RWPE1 (cell line): Measurements from ENCODE around the gene YWHAG.
"Not testable (repeated sequence)": the region's sequence is repeated elsewhere in the genome, so short reads cannot be mapped to it uniquely, and the experiment has no call there.

ENCODE experiments used
- CTCF ChIA-PET: fragments of 350-600 bp; sonication (Branson Sonifier 250); formaldehyde crosslinking; extraction: SDS; loops from one replicate; lab custom pipeline; 2021; lab: Yijun Ruan, JAX
- POLR2A ChIA-PET: fragments of 400-600 bp; formaldehyde crosslinking; extraction: SDS; loops from one replicate; lab custom pipeline; 2020; ENCODE audit warnings: antibody characterized with exemption; ENCODE audit not compliant: low non-redundant PET; lab: Yijun Ruan, JAX
- DNase-seq: peaks from one replicate; pipeline ENCODE4 v3.0.0; 2012; ENCODE audit warnings: low spot score
- H3K27ac ChIP-seq: fragments of 450-650 bp; 2 replicates; pipeline ENCODE4 v1.5.1; 2017
- TF ChIP-seq, protein P1 (sequence below): fragments of 450-650 bp; conservative IDR thresholded peaks from 2 replicates; pipeline ENCODE4 v1.5.1; 2017; ENCODE audit warnings: low read depth, mild to moderate bottlenecking

The YWHAG gene

DNA sequence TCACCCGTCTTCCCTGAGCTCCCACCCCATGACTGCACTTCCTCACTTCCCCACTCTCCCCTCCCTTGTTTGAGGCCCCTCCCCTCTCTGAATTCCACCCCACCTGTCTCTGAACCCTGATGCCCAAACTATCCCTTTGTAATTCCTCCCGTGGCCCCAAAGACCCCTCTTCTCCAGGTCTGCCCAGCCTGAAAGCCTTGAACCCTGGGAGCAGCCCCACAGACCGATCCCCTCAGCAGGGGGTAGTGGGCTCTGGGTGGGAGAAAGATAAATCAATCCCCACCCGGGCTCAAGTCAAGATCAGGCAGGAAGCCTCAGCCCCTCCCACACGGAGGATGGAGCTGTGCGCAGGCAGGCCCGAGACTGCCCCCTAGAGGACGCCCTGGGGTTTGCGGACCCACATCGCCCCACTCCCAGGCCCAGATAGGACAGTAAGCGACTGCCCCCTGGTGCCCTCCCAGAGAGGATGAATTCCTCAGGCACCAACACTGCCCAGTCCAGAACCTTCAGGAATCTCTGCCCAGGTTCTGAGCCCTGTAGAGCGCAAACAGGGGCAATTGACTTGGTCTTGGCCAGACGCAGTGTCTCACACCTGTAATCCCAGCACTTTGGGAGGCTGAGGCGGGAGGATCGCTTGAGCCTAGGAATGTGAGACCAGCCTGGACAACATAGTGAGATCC, 44.6 kb downstream of the YWHAG start:
- peak; percentile 90 for DNase-seq
- ChIA-PET POLR2A (no interaction called here), CTCF (interaction anchor here (0.6 to 3.0 kb wide), 26 partner anchors 9 to 239 kb away, joined by 3 to 29 read pairs (median 4); partner anchors contain the start of gene SRRM3)
- H3K27ac ChIP-seq: peak overlapping the region; percentile 100
- TF ChIP-seq, protein P1, sequence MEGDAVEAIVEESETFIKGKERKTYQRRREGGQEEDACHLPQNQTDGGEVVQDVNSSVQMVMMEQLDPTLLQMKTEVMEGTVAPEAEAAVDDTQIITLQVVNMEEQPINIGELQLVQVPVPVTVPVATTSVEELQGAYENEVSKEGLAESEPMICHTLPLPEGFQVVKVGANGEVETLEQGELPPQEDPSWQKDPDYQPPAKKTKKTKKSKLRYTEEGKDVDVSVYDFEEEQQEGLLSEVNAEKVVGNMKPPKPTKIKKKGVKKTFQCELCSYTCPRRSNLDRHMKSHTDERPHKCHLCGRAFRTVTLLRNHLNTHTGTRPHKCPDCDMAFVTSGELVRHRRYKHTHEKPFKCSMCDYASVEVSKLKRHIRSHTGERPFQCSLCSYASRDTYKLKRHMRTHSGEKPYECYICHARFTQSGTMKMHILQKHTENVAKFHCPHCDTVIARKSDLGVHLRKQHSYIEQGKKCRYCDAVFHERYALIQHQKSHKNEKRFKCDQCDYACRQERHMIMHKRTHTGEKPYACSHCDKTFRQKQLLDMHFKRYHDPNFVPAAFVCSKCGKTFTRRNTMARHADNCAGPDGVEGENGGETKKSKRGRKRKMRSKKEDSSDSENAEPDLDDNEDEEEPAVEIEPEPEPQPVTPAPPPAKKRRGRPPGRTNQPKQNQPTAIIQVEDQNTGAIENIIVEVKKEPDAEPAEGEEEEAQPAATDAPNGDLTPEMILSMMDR: peak; percentile 100

GRCh38 chr7:76311838-76312237, 47.0 kb downstream of the YWHAG start:
- CTCF ChIA-PET: interaction anchor here (0.6 to 0.7 kb wide), 4 partner anchors 21 to 135 kb away, joined by 3 to 7 read pairs (median 4); no protein-coding TSS in a partner anchor
- H3K27ac ChIP-seq: peak overlapping the region; percentile 100
- DNase-seq, POLR2A ChIA-PET: not testable (repeated sequence)

GRCh38 chr7:76310102-76310957, 48.5 kb downstream of the YWHAG start:
- H3K27ac ChIP-seq: peak overlapping the region; percentile 100
- ChIA-PET POLR2A (no interaction called here), CTCF (interaction anchor here (0.6 to 1.9 kb wide), 5 partner anchors 7 to 133 kb away, joined by 3 to 10 read pairs (median 4); no protein-coding TSS in a partner anchor)
- TF ChIP-seq, protein P1: no peak
- no peak for DNase-seq

DNA sequence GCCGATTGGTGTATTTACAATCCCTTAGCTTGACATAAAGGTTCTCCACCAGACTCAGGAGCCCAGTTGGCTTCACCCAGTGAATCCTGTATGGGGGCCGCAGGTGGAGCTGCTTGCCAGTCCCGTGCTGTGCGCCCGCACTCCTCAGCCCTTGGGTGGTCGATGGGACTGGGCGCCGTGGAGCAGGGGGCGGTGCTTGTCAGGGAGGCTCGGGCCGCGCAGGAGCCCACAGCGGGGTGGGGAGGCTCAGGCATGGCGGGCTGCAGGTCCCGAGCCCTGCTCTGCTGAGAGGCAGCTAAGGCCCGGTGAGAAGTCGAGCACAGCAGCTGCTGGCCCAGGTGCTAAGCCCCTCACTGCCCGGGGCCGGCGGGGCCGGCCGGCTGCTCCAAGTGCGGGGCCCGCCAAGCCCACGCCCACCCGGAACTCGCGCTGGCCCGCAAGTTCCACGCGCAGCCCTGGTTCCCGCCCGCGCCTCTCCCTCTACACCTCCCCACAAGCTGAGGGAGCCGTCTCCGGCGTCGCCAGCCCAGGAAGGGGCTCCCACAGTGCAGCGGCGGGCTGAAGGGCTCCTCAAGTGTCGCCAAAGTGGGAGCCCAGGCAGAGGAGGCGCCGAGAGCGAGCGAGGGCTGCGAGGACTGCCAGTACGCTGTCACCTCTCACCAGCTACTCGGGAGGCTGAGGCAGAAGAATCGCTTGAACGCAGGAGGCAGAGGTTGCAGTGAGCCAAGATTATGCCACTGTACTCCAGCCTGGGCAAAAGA, 49.3 kb downstream of the YWHAG start:
- CTCF ChIA-PET: interaction anchor here (0.5 to 1.9 kb wide), 5 partner anchors 8 to 131 kb away, joined by 3 to 4 read pairs (median 3); no protein-coding TSS in a partner anchor
- DNase-seq, POLR2A ChIA-PET: not testable (repeated sequence)
- H3K27ac ChIP-seq: peak overlapping the region; percentile 100

DNA sequence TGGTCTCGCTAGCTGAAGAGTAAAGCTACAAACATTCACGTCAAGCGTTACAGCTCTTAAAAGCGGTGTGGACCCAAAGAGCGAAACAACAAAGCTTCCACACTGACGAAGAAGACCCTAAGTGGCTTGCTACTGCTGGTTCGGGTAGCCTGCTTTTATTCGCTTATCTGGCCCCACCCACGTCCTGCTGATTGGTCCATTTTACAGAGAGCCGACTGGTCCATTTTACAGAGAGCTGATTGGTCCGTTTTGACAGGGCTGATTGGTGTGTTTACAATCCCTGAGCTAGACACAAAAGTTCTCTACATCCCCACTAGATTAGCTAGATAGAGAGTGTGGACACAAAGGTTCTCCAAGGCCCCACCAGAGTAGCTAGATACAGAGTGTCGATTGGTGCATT, 49.9 kb downstream of the YWHAG start:
- POLR2A ChIA-PET: not testable (repeated sequence)
- CTCF ChIA-PET: interaction anchor here (0.7 to 1.9 kb wide), 2 partner anchors 27 to 130 kb away, joined by 3 to 4 read pairs; no protein-coding TSS in a partner anchor

DNA sequence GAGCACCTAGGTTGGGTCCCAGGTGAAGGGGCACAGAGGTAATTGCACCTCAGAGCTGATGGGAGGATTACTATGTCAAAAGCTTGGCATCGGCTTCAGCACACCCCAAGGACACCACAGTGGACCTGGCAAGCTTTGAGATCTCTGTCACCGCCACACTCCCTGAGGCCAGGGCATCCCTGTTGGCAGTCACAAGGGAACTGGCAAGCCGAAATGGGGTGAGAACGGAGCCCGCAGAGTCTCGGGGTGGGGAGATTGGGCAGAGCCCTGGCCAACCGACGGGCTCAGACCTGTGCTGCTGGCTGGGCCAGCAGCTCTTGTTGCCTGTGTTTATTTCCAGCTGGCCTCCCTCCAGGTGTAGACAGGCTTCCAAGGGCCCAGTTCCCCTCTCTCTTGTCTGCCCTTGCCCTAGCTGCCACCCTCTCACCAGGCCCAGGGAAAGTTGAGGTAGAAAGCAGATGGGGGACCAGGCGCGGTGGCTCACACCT, 53.9 kb downstream of the YWHAG start:
- H3K27ac ChIP-seq: peak overlapping the region; percentile 100
- TF ChIP-seq, protein P1: no peak

More for the DNA sequence above, 49.9 kb downstream of the YWHAG start:
- DNase-seq: not testable (repeated sequence)
- peak overlapping the region; percentile 100 for H3K27ac ChIP-seq

More for the DNA sequence above, 53.9 kb downstream of the YWHAG start:
- ChIA-PET POLR2A (interaction anchor here (0.6 to 1.6 kb wide), 3 partner anchors 10 to 1697 kb away, joined by 3 to 9 read pairs (median 4); no protein-coding TSS in a partner anchor), CTCF (interaction anchor here (1.1 to 1.9 kb wide), 2 partner anchors 9 to 127 kb away, joined by 5 to 7 read pairs; no protein-coding TSS in a partner anchor)
- no peak for DNase-seq
